Measurements from ENCODE around the gene SLC16A5.
A peak's percentile ranks its signal among the peaks of the same experiment; 100 is the strongest.

SLC16A5 gene

DNA sequence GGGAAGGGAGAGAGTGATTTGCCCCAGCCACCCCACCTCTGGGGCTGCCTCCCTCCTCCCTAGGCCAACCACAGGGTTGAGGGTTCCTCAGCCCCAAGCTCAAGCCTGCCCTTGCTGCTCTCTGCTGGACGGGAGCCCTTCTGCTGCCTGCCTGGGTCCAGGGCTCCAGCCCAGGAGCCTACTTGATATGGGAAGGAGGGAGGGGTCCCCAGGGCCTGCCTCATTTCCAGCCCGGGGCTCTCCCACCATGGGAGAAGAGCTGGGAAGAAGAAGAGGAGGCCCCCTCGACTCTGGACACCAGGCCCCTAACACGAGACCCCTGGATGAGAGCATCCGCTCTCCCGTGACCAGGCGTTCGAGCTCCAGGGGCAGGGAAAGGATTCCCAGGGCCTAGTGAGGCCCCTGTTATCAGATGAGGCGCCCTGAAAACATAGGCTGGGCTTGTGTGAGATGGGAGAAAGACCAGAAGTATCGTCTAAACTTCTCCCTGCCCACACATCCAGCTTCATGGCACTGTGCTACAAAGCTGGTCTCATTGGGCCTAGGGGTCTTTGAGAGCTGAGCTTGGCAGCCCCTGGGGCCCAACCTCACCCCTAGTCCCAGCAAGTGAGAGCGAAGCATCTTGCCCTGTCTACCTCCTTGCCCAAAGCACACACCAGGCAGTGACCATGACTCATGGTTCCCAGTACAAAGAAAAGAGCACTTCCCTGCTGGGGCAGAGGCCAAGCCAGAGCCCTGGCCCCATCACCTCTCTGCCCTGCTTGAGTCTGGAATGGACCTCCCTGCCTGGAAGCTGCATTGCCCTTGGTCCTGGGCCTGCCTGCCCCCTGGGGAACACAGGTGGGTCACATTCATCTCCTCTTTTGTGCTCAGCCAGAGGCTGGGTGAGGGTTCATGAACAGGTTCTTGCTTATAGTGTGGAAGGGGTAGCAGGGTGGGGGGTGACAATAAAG is 987 bp downstream of the SLC16A5 start:
- no peak for DNase-seq

GRCh38 chr17:75090871-75091854 is 3.4 kb downstream of the SLC16A5 start:
- DNase-seq, result no peak

GRCh38 chr17:75091855-75092327 is 4.1 kb downstream of the SLC16A5 start:
- no peak for DNase-seq

GRCh38 chr17:75093548-75094158 is 5.9 kb downstream of the SLC16A5 start:
- DNase-seq, result no peak

DNA sequence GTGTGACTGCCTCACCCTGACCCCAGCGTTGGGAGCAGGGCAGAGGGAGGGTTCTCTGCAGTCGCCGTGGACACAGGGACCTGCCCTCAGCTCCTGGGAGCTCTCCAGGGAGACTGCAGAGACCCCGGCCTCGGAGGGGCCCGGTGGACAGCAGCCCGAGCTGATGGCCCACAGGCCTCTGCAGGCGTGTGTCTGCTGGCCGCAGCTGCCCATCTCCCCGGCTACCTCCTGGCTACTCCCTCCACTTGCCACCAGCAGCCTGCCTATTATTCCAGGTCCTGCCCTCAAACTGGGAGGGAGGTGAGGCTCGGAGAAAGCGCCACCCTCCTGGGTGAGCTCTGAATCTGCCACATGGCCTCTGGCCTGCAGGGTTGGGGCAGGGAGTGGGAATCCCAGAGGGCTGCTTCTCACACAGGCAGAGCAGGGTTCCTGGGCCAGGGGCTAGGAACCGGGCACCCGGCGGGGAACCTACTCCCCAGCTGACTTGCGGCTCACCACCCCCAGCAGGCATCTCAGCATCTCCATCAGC is 7.2 kb downstream of the SLC16A5 start:
- DNase-seq, result no peak

DNA sequence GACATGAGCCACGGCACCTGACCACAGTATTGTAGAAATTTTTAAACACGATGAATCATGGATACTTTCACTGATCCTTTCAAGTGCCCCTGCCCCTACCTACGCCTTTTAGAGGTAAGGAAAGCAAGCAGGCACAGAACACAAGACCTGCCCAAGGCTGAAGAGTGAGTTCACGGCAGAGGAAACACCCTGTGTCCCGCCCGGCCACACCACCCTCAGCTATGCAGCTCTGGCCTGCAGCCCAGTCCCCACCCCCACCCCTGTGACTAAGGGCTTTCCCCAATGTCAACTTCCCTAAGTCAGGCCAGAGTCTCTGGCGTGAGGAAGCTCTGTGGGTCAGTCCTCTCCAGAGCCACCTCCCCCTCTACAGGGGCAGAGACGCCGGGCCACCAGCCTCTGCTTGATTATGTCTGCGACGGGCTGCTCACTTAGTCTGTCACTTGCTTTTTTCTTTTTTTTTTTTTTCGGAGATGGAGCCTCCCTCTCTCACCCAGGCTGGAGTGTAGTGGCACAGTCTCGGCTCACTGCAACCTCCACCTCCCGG is 8.4 kb downstream of the SLC16A5 start:
- DNase-seq, result no peak

- no peak for DNase-seq
Measured at GRCh38 chr17:75097865-75098264, 10.1 kb downstream of the SLC16A5 start.

GRCh38 chr17:75098861-75099260 is 11.1 kb downstream of the SLC16A5 start:
- no peak for DNase-seq

DNA sequence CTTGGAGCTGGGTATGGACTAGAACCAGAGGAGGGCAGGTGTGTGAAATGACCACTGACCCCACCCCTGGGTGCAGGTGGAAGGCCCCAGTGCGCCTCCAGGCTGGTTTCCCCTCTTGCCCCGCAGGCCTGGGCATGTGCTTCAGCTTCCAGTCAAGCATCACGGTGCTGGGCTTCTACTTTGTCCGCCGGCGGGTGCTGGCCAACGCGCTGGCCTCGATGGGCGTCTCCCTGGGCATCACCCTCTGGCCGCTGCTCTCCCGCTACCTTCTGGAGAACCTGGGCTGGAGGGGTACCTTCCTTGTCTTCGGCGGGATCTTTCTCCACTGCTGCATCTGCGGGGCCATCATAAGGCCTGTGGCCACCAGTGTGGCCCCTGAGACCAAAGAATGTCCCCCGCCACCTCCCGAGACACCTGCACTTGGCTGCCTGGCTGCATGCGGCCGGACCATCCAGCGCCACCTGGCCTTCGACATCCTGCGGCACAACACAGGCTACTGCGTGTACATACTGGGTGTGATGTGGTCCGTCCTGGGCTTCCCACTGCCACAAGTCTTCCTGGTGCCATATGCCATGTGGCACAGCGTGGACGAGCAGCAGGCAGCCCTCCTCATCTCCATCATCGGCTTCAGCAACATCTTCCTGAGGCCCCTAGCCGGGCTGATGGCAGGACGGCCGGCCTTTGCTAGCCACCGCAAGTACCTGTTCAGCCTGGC is 12.3 kb downstream of the SLC16A5 start:
- DNase-seq, result no peak

- DNase-seq, result no peak
Measured at GRCh38 chr17:75102385-75102821, 14.6 kb downstream of the SLC16A5 start.

- peak; percentile 7 for DNase-seq
Measured at GRCh38 chr17:75103601-75104554, 16.1 kb downstream of the SLC16A5 start.

GRCh38 chr17:75105126-75106080 is 17.6 kb downstream of the SLC16A5 start:
- peak; percentile 47 for DNase-seq

- DNase-seq, result no peak
Measured at GRCh38 chr17:75108193-75108592, 20.4 kb downstream of the SLC16A5 start.

DNA sequence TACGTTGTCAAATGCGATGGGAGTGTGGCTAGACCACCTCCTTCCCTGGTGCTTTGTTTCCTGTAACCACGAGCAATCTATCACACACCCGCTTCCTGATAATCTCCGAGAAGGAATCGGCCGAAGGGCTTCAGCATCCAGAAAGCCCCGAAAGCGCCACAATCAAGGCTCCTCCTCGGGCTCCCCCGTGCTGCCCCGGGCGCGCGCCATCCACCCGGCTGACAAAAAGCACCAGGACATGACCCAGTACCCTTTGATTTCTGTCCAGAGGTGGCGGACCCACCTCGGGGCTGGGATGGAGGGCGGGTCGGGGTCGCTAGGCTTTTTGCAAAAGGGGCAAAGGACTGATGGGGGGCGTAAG is 21.3 kb downstream of the SLC16A5 start:
- no peak for DNase-seq

- peak; percentile 73 for DNase-seq
Measured at GRCh38 chr17:75109407-75110233, 21.9 kb downstream of the SLC16A5 start, which contains the start of gene ARMC7. TSS of gene ARMC7 (plus strand) at chr17:75109969. CDS start at chr17:75110289, 320 bp downstream.

- DNase-seq, result no peak
Measured at GRCh38 chr17:75110234-75110937, 22.6 kb downstream of the SLC16A5 start.

GRCh38 chr17:75111777-75112335 is 24.1 kb downstream of the SLC16A5 start:
- DNase-seq, result no peak
